Activated B cell treated with CpG ODN at 0.5 μM for 24 hours (primary cell): ENCODE measurements around the gene LRRIQ4. TPM values are rescaled to one million over a fixed set of nuclear protein-coding genes. Genes with fewer than 3 reads are reported as not detected.

Experiments
- ATAC-seq: fragments of 200-7000 bp; cut with Tn5 transposase; one replicate; pipeline ENCODE4 v1.10.0; 2021; ENCODE audit warnings: low read depth, mild to moderate bottlenecking, moderate library complexity
- CTCF ChIA-PET: fragments of 350-600 bp; sonication (Branson Sonifier 250); formaldehyde crosslinking; loops from one replicate; lab custom pipeline; 2021; ENCODE audit warnings: antibody characterized with exemption; lab: Charles Lee
- POLR2A ChIA-PET: fragments of 350-600 bp; sonication (Branson Sonifier 250); formaldehyde crosslinking; loops from one replicate; lab custom pipeline; 2021; ENCODE audit warnings: antibody characterized with exemption; lab: Charles Lee
- DNase-seq: peaks from one replicate; pipeline ENCODE4 v3.0.0; 2022
- H3K27ac Mint-ChIP-seq: one replicate; pipeline ENCODE4 v1.8.0; 2020; ENCODE audit warnings: mixed read lengths
- H3K27me3 Mint-ChIP-seq: one replicate; pipeline ENCODE4 v1.8.0; 2021; ENCODE audit warnings: mixed read lengths
- H3K36me3 Mint-ChIP-seq: one replicate; pipeline ENCODE4 v1.8.0; 2021; ENCODE audit warnings: low read depth, mixed read lengths
- H3K4me1 Mint-ChIP-seq: one replicate; pipeline ENCODE4 v1.8.0; 2021; ENCODE audit warnings: mixed read lengths
- H3K4me3 Mint-ChIP-seq: one replicate; pipeline ENCODE4 v1.8.0; 2020; ENCODE audit warnings: mild to moderate bottlenecking, mixed read lengths
- H3K9me3 Mint-ChIP-seq: one replicate; pipeline ENCODE4 v1.8.0; 2020; ENCODE audit warnings: mixed read lengths
- intact Hi-C: fragments of 100-400 bp; cut with micrococcal nuclease; formaldehyde crosslinking; loops from one replicate; pipeline ENCODE4 v1.15.1; 2024
- total RNA-seq: library from RNA; stranded (reverse); gene quantifications from 2 replicates; pipeline ENCODE4 v1.2.3, GENCODE V29; 2022
- TF ChIP-seq, protein P1 (sequence below): fragments of 200-600 bp; IDR thresholded peaks from one replicate; pipeline ENCODE4 v1.8.0; 2022; ENCODE audit warnings: antibody characterized with exemption, mild to moderate bottlenecking

Gene LRRIQ4
- total RNA-seq, 1 donor from 2014 or later, result 0.40 TPM

DNA sequence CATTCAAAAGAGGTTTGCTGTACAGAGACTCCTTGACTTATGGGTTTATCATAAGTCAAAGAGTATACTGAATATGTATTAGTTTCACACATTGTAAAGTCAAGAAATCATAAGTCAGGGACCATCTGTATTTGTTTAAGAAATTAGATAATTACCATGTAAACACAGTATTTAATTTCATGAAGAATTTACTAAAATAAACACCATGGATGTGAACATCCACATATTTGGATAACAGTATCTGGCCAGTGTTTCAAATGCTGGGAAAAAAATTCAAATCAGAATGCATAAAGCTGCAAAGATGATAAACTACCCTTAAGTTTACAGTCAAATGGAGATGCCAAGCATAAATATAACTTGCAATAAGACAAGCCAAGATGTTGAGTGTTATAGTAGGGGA is 22.5 kb upstream of the LRRIQ4 start:
- H3K4me3 Mint-ChIP-seq, result no peak overlapping the region
- ChIA-PET POLR2A (no interaction called here), CTCF (no interaction called here)
- H3K9me3 Mint-ChIP-seq, result no peaks in the 10 kb centered on the region
- intact Hi-C loops, result loop anchor here (2.0 kb wide), 1 partner anchor 13 kb away; no protein-coding TSS in a partner anchor
- H3K36me3 Mint-ChIP-seq, result peaks cover 45% of the 10 kb centered on the region
- TF ChIP-seq, protein P1, sequence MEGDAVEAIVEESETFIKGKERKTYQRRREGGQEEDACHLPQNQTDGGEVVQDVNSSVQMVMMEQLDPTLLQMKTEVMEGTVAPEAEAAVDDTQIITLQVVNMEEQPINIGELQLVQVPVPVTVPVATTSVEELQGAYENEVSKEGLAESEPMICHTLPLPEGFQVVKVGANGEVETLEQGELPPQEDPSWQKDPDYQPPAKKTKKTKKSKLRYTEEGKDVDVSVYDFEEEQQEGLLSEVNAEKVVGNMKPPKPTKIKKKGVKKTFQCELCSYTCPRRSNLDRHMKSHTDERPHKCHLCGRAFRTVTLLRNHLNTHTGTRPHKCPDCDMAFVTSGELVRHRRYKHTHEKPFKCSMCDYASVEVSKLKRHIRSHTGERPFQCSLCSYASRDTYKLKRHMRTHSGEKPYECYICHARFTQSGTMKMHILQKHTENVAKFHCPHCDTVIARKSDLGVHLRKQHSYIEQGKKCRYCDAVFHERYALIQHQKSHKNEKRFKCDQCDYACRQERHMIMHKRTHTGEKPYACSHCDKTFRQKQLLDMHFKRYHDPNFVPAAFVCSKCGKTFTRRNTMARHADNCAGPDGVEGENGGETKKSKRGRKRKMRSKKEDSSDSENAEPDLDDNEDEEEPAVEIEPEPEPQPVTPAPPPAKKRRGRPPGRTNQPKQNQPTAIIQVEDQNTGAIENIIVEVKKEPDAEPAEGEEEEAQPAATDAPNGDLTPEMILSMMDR, result no peak
- DNase-seq (no peak), ATAC-seq (no peak)
- no peaks in the 10 kb centered on the region for H3K27me3 Mint-ChIP-seq
- H3K4me1 Mint-ChIP-seq, result peaks cover 3% of the 10 kb centered on the region
- no peak overlapping the region for H3K27ac Mint-ChIP-seq

DNA sequence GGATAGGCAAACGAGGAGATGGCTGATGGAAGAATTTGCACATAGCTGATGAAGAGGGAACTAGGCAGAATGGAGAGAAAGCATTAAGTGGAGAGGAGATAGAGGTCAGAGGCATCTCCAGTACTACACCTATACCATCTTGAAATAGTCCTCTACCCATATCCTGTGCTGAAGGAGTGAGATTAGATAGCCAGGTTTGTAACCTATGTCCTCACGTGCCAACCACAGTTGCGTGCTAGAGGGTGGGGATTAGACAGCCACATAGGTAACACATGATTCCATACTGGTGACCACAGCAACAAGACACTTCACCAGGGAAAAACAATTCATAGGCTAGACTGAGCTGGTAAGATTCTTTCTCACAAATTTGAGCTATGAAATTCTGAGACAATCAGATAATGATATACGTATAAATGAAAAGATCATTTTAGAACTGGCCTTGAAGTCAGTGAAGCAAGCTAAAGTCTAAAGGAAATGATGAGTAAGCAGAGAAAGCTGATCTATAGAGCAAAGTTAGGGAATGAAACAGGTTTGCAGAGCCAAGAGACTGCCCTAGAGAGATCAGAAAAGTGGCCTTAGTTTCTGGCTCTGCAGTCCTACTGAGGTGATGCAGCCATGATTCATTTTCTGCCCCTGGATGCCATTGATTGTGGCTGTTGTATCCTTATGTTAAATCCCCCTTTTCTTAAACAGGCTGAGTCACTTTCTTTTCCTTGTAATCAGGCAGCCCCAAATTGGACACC is 21.8 kb upstream of the LRRIQ4 start:
- ATAC-seq, result no peak
- no peaks in the 10 kb centered on the region for H3K9me3 Mint-ChIP-seq
- intact Hi-C loops, result loop anchor here (2.0 kb wide), 1 partner anchor 14 kb away; no protein-coding TSS in a partner anchor

DNA sequence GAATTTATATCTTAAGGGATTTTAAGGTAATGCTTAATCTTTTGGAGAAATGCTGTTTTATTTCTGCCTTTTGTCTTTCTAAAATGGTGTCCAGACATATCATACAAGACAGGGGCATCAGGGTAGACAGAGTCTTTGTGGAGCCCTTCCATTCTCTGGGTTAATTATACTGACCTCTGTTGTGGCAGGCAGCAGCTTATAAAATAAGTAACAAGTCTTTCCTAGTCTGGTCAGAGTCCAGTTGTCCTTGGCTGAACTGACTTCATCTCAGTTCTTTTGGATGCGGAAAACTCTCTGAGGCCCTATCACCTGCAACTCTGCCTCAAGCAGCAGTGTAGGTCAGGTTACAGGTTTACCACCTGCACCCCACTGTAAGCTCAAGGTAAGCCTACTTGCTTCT is 20.3 kb upstream of the LRRIQ4 start:
- no peak overlapping the region for H3K4me3 Mint-ChIP-seq
- ChIA-PET POLR2A (no interaction called here), CTCF (no interaction called here)
- ATAC-seq (no peak), DNase-seq (no peak)
- H3K9me3 Mint-ChIP-seq, result no peaks in the 10 kb centered on the region
- H3K27me3 Mint-ChIP-seq, result no peaks in the 10 kb centered on the region
- intact Hi-C loops, result loop anchor here (2.0 kb wide), 1 partner anchor 14 kb away; no protein-coding TSS in a partner anchor
- H3K36me3 Mint-ChIP-seq, result peaks cover 26% of the 10 kb centered on the region
- H3K4me1 Mint-ChIP-seq, result peaks cover 3% of the 10 kb centered on the region
- TF ChIP-seq, protein P1, result no peak
- no peak overlapping the region for H3K27ac Mint-ChIP-seq

More for the DNA sequence above, 21.8 kb upstream of the LRRIQ4 start:
- no peaks in the 10 kb centered on the region for H3K27me3 Mint-ChIP-seq
- CTCF ChIA-PET, result no interaction called here
- POLR2A ChIA-PET, result no interaction called here
- H3K36me3 Mint-ChIP-seq, result peaks cover 39% of the 10 kb centered on the region
- no peak overlapping the region for H3K4me3 Mint-ChIP-seq
- TF ChIP-seq, protein P1, result no peak
- no peak for DNase-seq
- peaks cover 3% of the 10 kb centered on the region for H3K4me1 Mint-ChIP-seq
- no peak overlapping the region for H3K27ac Mint-ChIP-seq

DNA sequence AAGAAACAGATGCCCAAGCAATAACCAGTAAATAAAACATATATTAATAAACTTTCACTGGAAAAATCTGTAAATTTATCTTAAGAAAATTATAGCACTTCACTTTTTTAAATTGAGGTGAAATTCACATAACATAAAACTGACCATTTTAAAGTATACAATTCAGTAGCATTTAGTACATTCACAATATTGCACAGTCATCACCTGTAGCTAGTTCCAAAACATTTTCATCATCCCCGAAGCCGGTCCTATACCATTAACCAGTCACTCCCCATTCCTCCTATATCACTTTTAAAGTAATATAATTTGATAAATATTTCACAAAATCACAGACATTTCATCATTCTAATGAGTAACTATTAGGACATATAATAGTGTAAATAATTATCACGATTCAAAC is 8.0 kb upstream of the LRRIQ4 start:
- peaks cover 5% of the 10 kb centered on the region for H3K4me1 Mint-ChIP-seq
- ChIA-PET POLR2A (interaction anchor here (1.6 kb wide), 1 partner anchor 32 kb away, joined by 3 read pairs; the partner anchor contains the start of gene MYNN), CTCF (interaction anchor here (1.1 kb wide), 1 partner anchor 8 kb away, joined by 3 read pairs; the partner anchor contains the start of genes LRRC34 and LRRIQ4)
- H3K4me3 Mint-ChIP-seq, result no peak overlapping the region
- DNase-seq (no peak), ATAC-seq (no peak)
- H3K9me3 Mint-ChIP-seq, result no peaks in the 10 kb centered on the region
- intact Hi-C loops, result no loop called here
- peaks cover 9% of the 10 kb centered on the region for H3K36me3 Mint-ChIP-seq
- no peaks in the 10 kb centered on the region for H3K27me3 Mint-ChIP-seq
- TF ChIP-seq, protein P1, result no peak
- H3K27ac Mint-ChIP-seq, result no peak overlapping the region

DNA sequence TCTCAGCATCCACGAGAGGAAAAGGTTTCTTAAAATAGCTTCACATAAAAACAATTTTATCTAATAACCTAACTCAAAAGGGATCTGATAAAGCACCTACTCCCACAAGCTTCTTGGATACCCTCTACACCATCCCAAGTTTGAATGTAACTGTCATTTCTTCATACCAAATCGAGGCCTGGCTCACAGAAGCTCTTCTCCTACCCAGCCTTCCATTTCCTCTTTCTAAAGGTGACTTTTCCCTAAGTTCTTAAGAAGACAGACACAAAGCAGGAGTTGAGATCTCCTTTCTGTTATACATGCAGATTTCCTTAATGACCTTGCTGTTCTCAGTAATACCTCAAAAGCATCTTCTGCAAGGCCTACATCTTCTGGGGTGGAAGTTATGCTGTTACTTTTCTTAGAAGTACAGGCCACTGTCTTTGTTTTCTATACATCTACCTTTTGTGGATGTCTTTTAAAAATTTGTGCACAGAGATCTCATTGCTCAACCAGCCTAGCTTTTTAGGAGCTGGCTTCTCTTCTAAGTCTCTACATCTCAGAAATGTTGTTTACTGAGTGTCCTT is 3.4 kb upstream of the LRRIQ4 start:
- no peaks in the 10 kb centered on the region for H3K27me3 Mint-ChIP-seq
- peaks cover 7% of the 10 kb centered on the region for H3K36me3 Mint-ChIP-seq
- H3K9me3 Mint-ChIP-seq, result no peaks in the 10 kb centered on the region
- ATAC-seq (no peak), DNase-seq (no peak)
- H3K27ac Mint-ChIP-seq, result peak overlapping the region; percentile 2
- ChIA-PET CTCF (interaction anchor here (0.6 kb wide), 1 partner anchor 74 kb away, joined by 4 read pairs; no protein-coding TSS in a partner anchor), POLR2A (interaction anchor here (0.7 to 1.4 kb wide), 3 partner anchors 37 to 1059 kb away, joined by 3 to 5 read pairs (median 3); partner anchors contain the start of gene MYNN)
- TF ChIP-seq, protein P1, result no peak
- intact Hi-C loops, result no loop called here
- peaks cover 31% of the 10 kb centered on the region for H3K4me1 Mint-ChIP-seq
- H3K4me3 Mint-ChIP-seq, result no peak overlapping the region
